ENCODE results near the gene TBC1D8. TPM values are rescaled to one million over a fixed set of nuclear protein-coding genes. Genes with fewer than 3 reads are reported as not detected.

Gene TBC1D8
- total RNA-seq, 1 experiment from 2014 or later: 51.7 TPM

DNA sequence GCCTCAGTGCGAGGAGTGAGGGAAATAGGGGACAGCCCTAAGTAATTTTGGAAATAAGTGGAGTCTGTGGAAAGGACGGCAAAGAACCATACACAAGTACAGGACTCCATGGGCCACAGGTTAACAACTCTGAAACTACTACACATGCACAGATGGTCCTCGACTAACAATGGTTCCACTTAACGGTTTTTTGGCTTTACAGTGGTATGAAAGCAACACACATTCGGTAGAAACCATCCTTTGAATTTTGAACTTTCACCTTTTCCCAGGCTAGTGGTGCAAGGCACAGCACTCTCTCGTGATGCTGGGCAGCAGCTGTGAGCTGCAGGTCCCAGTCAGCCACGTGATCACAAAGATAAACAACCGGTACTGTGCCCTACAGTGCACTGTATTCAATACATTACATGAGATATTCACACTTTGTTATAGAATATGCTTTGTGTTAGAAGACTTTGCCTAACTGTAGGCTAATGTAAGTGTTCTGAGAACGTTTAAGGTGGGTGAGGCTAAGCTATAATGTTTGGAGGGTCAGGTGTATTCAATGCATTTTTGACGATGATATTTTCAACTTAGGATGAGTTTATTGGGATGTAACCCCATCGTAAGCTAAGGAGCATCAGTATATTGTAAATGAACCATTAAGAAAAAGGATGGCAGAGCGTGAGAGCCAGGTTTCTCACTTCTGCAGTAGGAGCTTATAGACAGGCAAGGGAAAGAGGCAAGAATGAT is 44.6 kb downstream of the TBC1D8 start:
- TF ChIP-seq TEAD1 (CRISPR knock-in tag; IDR thresholded peaks at IDR 0.05) (no peak), GABPB1 (CRISPR knock-in tag; IDR thresholded peaks at IDR 0.05) (peak; percentile 82), MXD4 (CRISPR knock-in tag; IDR thresholded peaks at IDR 0.05; ENCODE audit: borderline replicate concordance) (no peak), ZNF263 (CRISPR knock-in tag; IDR thresholded peaks at IDR 0.05; ENCODE audit: low read depth) (no peak), SP1 (CRISPR knock-in tag; conservative IDR thresholded peaks at IDR 0.05) (no peak), ZNF232 (CRISPR knock-in tag; IDR thresholded peaks at IDR 0.05) (no peak)
- TF ChIP-seq, protein P1, sequence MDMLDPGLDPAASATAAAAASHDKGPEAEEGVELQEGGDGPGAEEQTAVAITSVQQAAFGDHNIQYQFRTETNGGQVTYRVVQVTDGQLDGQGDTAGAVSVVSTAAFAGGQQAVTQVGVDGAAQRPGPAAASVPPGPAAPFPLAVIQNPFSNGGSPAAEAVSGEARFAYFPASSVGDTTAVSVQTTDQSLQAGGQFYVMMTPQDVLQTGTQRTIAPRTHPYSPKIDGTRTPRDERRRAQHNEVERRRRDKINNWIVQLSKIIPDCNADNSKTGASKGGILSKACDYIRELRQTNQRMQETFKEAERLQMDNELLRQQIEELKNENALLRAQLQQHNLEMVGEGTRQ (CRISPR knock-in tag; IDR thresholded peaks at IDR 0.05): peak; percentile 84
- TF ChIP-seq, protein P2, sequence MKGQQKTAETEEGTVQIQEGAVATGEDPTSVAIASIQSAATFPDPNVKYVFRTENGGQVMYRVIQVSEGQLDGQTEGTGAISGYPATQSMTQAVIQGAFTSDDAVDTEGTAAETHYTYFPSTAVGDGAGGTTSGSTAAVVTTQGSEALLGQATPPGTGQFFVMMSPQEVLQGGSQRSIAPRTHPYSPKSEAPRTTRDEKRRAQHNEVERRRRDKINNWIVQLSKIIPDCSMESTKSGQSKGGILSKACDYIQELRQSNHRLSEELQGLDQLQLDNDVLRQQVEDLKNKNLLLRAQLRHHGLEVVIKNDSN (CRISPR knock-in tag; IDR thresholded peaks at IDR 0.05): peak; percentile 76
- peaks cover 56% of the 10 kb centered on the region for H3K4me1 Mint-ChIP-seq
- CTCF ChIA-PET: interaction anchor here (1.0 kb wide), 2 partner anchors 47 to 70 kb away, joined by 3 to 4 read pairs; no protein-coding TSS in a partner anchor
- peaks cover 20% of the 10 kb centered on the region for H3K36me3 Mint-ChIP-seq
- POLR2A ChIA-PET: interaction anchor here (0.7 kb wide), 1 partner anchor 24 kb away, joined by 3 read pairs; no protein-coding TSS in a partner anchor
- ATAC-seq (peak; percentile 61), DNase-seq (ENCODE audit: low spot score) (no peak)
- peak overlapping the region; percentile 25 for H3K27ac Mint-ChIP-seq
- no peaks in the 10 kb centered on the region for H3K27me3 Mint-ChIP-seq (ENCODE audit: low read depth)
- H3K4me3 Mint-ChIP-seq: no peak overlapping the region
- peaks cover 20% of the 10 kb centered on the region for H3K9me3 Mint-ChIP-seq

DNA sequence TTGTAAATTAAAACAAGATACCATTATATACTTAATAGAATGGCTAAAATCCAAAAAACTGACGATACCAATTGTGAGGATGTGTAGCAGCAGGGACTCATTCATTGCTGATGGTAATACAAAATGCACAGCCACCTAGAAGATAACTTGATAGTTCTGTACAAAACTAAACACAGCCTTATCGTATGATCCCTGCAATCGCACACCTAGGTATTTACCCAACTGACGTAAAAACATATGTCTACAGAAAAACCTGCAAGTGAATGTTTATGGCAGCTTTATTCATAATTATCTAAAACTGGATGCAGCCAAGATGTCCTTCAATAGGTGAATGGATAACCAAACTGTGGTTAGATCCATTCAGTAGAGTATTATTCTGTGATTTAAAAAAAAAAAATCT is 45.5 kb downstream of the TBC1D8 start:
- Mint-ChIP-seq H3K9me3 (peaks cover 30% of the 10 kb centered on the region), H3K36me3 (peaks cover 30% of the 10 kb centered on the region), H3K4me3 (no peak overlapping the region), H3K27me3 (ENCODE audit: low read depth) (no peaks in the 10 kb centered on the region), H3K27ac (no peak overlapping the region), H3K4me1 (peaks cover 46% of the 10 kb centered on the region)
- CTCF ChIA-PET: no interaction called here
- DNase-seq (ENCODE audit: low spot score): no peak
- ATAC-seq: no peak
- POLR2A ChIA-PET: no interaction called here
- TF ChIP-seq PRRX2 (CRISPR knock-in tag; IDR thresholded peaks at IDR 0.05): no peak
- TF ChIP-seq, protein P3, sequence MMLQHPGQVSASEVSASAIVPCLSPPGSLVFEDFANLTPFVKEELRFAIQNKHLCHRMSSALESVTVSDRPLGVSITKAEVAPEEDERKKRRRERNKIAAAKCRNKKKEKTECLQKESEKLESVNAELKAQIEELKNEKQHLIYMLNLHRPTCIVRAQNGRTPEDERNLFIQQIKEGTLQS (CRISPR knock-in tag; conservative IDR thresholded peaks at IDR 0.05): no peak
- TF ChIP-seq, protein P4, sequence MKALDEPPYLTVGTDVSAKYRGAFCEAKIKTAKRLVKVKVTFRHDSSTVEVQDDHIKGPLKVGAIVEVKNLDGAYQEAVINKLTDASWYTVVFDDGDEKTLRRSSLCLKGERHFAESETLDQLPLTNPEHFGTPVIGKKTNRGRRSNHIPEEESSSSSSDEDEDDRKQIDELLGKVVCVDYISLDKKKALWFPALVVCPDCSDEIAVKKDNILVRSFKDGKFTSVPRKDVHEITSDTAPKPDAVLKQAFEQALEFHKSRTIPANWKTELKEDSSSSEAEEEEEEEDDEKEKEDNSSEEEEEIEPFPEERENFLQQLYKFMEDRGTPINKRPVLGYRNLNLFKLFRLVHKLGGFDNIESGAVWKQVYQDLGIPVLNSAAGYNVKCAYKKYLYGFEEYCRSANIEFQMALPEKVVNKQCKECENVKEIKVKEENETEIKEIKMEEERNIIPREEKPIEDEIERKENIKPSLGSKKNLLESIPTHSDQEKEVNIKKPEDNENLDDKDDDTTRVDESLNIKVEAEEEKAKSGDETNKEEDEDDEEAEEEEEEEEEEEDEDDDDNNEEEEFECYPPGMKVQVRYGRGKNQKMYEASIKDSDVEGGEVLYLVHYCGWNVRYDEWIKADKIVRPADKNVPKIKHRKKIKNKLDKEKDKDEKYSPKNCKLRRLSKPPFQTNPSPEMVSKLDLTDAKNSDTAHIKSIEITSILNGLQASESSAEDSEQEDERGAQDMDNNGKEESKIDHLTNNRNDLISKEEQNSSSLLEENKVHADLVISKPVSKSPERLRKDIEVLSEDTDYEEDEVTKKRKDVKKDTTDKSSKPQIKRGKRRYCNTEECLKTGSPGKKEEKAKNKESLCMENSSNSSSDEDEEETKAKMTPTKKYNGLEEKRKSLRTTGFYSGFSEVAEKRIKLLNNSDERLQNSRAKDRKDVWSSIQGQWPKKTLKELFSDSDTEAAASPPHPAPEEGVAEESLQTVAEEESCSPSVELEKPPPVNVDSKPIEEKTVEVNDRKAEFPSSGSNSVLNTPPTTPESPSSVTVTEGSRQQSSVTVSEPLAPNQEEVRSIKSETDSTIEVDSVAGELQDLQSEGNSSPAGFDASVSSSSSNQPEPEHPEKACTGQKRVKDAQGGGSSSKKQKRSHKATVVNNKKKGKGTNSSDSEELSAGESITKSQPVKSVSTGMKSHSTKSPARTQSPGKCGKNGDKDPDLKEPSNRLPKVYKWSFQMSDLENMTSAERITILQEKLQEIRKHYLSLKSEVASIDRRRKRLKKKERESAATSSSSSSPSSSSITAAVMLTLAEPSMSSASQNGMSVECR (CRISPR knock-in tag; IDR thresholded peaks at IDR 0.05; ENCODE audit: borderline replicate concordance): no peak
- no peak for TF ChIP-seq TEAD4 (CRISPR knock-in tag; IDR thresholded peaks at IDR 0.05)
- no peak for TF ChIP-seq SP1 (CRISPR knock-in tag; conservative IDR thresholded peaks at IDR 0.05)
- TF ChIP-seq, protein P5, sequence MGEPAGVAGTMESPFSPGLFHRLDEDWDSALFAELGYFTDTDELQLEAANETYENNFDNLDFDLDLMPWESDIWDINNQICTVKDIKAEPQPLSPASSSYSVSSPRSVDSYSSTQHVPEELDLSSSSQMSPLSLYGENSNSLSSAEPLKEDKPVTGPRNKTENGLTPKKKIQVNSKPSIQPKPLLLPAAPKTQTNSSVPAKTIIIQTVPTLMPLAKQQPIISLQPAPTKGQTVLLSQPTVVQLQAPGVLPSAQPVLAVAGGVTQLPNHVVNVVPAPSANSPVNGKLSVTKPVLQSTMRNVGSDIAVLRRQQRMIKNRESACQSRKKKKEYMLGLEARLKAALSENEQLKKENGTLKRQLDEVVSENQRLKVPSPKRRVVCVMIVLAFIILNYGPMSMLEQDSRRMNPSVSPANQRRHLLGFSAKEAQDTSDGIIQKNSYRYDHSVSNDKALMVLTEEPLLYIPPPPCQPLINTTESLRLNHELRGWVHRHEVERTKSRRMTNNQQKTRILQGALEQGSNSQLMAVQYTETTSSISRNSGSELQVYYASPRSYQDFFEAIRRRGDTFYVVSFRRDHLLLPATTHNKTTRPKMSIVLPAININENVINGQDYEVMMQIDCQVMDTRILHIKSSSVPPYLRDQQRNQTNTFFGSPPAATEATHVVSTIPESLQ (CRISPR knock-in tag; IDR thresholded peaks at IDR 0.05): no peak
- TF ChIP-seq CREM (CRISPR knock-in tag; IDR thresholded peaks at IDR 0.05): no peak
- TF ChIP-seq, protein P6, sequence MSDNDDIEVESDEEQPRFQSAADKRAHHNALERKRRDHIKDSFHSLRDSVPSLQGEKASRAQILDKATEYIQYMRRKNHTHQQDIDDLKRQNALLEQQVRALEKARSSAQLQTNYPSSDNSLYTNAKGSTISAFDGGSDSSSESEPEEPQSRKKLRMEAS (CRISPR knock-in tag; IDR thresholded peaks at IDR 0.05): no peak
- TF ChIP-seq ZNF423 (CRISPR knock-in tag; IDR thresholded peaks at IDR 0.05): no peak
- TF ChIP-seq, protein P7, sequence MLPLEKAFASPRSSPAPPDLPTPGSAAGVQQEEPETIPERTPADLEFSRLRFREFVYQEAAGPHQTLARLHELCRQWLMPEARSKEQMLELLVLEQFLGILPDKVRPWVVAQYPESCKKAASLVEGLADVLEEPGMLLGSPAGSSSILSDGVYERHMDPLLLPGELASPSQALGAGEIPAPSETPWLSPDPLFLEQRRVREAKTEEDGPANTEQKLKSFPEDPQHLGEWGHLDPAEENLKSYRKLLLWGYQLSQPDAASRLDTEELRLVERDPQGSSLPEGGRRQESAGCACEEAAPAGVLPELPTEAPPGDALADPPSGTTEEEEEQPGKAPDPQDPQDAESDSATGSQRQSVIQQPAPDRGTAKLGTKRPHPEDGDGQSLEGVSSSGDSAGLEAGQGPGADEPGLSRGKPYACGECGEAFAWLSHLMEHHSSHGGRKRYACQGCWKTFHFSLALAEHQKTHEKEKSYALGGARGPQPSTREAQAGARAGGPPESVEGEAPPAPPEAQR (CRISPR knock-in tag; IDR thresholded peaks at IDR 0.05): no peak
- TF ChIP-seq, protein P8, sequence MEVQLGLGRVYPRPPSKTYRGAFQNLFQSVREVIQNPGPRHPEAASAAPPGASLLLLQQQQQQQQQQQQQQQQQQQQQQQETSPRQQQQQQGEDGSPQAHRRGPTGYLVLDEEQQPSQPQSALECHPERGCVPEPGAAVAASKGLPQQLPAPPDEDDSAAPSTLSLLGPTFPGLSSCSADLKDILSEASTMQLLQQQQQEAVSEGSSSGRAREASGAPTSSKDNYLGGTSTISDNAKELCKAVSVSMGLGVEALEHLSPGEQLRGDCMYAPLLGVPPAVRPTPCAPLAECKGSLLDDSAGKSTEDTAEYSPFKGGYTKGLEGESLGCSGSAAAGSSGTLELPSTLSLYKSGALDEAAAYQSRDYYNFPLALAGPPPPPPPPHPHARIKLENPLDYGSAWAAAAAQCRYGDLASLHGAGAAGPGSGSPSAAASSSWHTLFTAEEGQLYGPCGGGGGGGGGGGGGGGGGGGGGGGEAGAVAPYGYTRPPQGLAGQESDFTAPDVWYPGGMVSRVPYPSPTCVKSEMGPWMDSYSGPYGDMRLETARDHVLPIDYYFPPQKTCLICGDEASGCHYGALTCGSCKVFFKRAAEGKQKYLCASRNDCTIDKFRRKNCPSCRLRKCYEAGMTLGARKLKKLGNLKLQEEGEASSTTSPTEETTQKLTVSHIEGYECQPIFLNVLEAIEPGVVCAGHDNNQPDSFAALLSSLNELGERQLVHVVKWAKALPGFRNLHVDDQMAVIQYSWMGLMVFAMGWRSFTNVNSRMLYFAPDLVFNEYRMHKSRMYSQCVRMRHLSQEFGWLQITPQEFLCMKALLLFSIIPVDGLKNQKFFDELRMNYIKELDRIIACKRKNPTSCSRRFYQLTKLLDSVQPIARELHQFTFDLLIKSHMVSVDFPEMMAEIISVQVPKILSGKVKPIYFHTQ (CRISPR knock-in tag; IDR thresholded peaks at IDR 0.05): no peak
- no peak for TF ChIP-seq NR3C1 (CRISPR knock-in tag; conservative IDR thresholded peaks at IDR 0.05; ENCODE audit: low read depth)
- TF ChIP-seq, protein P9, sequence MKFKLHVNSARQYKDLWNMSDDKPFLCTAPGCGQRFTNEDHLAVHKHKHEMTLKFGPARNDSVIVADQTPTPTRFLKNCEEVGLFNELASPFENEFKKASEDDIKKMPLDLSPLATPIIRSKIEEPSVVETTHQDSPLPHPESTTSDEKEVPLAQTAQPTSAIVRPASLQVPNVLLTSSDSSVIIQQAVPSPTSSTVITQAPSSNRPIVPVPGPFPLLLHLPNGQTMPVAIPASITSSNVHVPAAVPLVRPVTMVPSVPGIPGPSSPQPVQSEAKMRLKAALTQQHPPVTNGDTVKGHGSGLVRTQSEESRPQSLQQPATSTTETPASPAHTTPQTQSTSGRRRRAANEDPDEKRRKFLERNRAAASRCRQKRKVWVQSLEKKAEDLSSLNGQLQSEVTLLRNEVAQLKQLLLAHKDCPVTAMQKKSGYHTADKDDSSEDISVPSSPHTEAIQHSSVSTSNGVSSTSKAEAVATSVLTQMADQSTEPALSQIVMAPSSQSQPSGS (CRISPR knock-in tag; IDR thresholded peaks at IDR 0.05; ENCODE audit: borderline replicate concordance, low read depth): no peak
